Activated naive CD4-positive, alpha-beta T cell treated with anti-CD3 and anti-CD28 coated beads, Interleukin-2, amount 50 U/mL, for 72 hours (primary cell): ENCODE results near the gene NDUFB8. TPM values are rescaled to one million over a fixed set of nuclear protein-coding genes. Genes with fewer than 3 reads are reported as not detected.

ENCODE experiments used
- ATAC-seq, 2 donors: fragments of 150-1000 bp; cut with Tn5 transposase; 2 replicates each; pipeline ENCODE4 v1.10.0; 2021; ENCODE audit warnings: mild to moderate bottlenecking in 2 of 2, moderate library complexity in 2 of 2
- DNase-seq, 2 donors: peaks; one replicate each; pipeline ENCODE4 v3.0.0; 2021 to 2022; ENCODE audit warnings: low spot score in 2 of 2
- H3K27ac Mint-ChIP-seq, 2 donors: one replicate each; pipeline ENCODE4 v1.8.0; 2022; ENCODE audit warnings: mild to moderate bottlenecking in 2 of 2, mixed read lengths in 2 of 2
- H3K36me3 Mint-ChIP-seq, 2 donors: one replicate each; pipeline ENCODE4 v1.8.0; 2022; ENCODE audit warnings: mixed read lengths in 2 of 2
- H3K9me3 Mint-ChIP-seq, 2 donors: one replicate each; pipeline ENCODE4 v1.8.0; 2022; ENCODE audit warnings: mixed read lengths in 2 of 2
- total RNA-seq, 2 donors: library from RNA; stranded (reverse); gene quantifications; one replicate each; pipeline ENCODE4 v1.2.3, GENCODE V29; 2022

Gene NDUFB8
- total RNA-seq, 2 donors from 2014 or later: 326 to 391 TPM

GRCh38 chr10:100490531-100490930, 39.1 kb downstream of the NDUFB8 start:
- Mint-ChIP-seq H3K9me3 (no peaks in the 10 kb centered on the region), H3K27ac (peak overlapping the region in 1 of 2 donors; percentile 3), H3K36me3 (peaks cover 9 to 29% of the 10 kb centered on the region in 2 donors)
- ATAC-seq (no peak), DNase-seq (no peak)

DNA sequence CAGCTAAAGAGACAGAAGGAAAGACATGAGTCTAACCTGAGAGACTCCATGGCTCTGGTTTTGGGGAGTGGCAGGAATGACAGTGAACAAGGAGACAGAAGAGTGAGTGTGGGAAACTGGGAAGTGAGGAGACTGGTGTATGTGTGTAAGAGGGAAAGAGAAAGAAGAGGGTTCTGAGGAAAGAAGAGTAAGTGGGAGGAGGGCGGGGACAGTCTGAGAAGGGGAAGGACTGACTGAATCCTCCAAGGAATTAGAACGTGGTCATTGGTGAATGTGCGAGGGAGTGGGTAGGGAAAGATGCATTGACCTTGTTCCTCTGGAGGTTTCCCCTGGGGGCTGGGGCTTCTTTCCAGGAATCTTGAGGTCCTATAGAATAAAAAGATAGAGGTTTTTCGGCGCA, 40.3 kb downstream of the NDUFB8 start:
- Mint-ChIP-seq H3K9me3 (no peaks in the 10 kb centered on the region), H3K27ac (peak overlapping the region; percentile 18 to 28), H3K36me3 (peaks cover 9 to 24% of the 10 kb centered on the region in 2 donors)
- DNase-seq (no peak), ATAC-seq (no peak)

DNA sequence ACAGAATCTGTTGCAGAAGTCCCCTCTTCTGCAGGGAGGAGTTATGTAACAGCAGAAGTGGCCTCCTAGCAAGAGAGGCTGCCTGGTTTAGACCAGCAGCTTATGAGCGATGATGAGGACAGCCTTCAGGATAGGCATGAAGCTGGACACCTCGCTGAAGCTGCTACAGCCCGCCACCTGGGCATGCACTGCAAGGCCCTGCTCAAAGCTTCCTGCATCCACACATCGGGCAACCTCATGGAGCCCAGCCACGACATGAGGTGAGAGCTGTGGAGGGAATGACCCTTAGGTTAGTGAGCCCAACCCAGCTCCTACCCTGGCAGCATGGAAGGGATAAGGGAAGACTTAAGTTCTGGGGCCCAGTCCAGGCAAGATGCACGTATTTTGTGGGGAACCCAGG, 42.1 kb downstream of the NDUFB8 start:
- Mint-ChIP-seq H3K9me3 (no peaks in the 10 kb centered on the region), H3K27ac (no peak overlapping the region), H3K36me3 (peaks cover 9 to 17% of the 10 kb centered on the region in 2 donors)
- DNase-seq (no peak), ATAC-seq (no peak)

DNA sequence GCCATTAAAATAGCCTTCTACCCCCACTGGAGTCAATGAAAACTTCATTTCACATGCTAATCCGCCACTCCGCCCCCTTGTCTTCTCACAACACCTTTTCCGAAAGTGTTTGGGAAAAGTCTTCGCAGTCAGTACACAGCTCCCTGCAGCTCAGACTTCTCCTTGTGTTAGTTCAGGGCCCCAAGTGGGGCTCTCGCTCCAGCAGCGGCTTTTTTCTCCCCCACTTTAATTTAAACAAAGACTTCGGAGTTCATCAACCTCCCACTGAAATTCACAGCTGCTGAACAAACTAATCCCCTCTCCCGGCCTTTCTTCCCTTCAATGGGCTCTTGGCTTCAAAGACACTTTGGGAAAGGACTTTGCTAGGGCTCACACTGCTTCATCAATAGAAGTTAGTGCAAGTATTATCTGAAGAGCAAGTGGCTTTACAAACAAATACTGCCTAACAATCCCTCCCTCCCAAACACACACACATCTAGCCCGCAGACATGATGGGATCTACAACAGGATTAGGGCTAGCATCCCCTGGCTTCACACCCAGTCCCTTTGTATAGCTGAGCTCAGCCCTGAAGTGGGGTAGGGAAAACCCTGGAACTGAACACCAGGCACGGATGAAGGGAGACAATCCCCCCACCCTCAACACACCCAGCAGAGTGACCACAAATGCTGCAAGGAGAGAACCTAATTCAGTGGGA, 43.7 kb downstream of the NDUFB8 start:
- peaks cover 0 to 3% of the 10 kb centered on the region in 2 donors for H3K9me3 Mint-ChIP-seq
- H3K36me3 Mint-ChIP-seq: peaks cover 9 to 17% of the 10 kb centered on the region in 2 donors
- no peak for DNase-seq
- no peak for ATAC-seq
- H3K27ac Mint-ChIP-seq: peak overlapping the region in 1 of 2 donors; percentile 61

GRCh38 chr10:100485366-100485765, 44.3 kb downstream of the NDUFB8 start:
- no peak for ATAC-seq
- peaks cover 9 to 17% of the 10 kb centered on the region in 2 donors for H3K36me3 Mint-ChIP-seq
- H3K9me3 Mint-ChIP-seq: peaks cover 0 to 3% of the 10 kb centered on the region in 2 donors
- H3K27ac Mint-ChIP-seq: no peak overlapping the region
- no peak for DNase-seq

DNA sequence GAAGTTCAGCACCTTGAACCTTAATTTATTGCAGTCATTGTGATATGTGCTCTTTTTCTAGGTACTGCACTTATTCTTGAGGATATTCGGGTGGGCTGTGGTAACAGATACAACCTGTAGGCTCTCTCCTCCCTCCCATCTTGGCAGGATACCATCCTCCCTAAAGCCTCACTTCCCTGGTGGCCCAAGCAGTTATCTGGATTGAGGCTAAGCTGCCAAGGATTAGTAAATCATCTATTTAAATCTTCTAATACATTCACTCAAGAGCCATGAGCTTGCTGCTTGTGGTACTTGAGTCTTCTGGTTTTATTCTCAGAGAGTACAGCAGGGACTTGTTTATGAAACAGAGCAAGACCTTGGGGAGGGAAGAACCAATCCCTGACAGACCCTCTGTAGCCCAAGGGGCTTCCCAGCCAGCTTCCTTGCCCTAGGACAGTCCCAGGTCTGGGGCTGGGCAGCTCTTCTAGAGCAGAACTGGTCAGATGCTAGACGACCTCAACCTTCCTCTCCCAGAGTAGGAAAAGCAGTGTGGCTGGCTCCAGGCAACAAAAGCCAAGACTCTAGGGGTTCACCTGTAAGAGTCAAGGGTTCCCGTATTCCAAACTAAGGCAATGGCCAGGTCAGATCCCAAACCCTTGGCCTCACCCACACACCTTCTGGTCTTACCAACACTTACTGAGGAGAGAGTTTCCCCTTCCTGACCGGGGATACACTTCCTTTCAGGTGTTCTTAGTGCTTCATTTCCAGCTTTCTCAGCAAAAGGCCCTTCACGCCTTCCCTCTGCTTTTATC, 45.6 kb downstream of the NDUFB8 start:
- Mint-ChIP-seq H3K27ac (no peak overlapping the region), H3K9me3 (peaks cover 0 to 3% of the 10 kb centered on the region in 2 donors), H3K36me3 (peaks cover 1 to 8% of the 10 kb centered on the region in 2 donors)
- ATAC-seq (no peak), DNase-seq (no peak)

DNA sequence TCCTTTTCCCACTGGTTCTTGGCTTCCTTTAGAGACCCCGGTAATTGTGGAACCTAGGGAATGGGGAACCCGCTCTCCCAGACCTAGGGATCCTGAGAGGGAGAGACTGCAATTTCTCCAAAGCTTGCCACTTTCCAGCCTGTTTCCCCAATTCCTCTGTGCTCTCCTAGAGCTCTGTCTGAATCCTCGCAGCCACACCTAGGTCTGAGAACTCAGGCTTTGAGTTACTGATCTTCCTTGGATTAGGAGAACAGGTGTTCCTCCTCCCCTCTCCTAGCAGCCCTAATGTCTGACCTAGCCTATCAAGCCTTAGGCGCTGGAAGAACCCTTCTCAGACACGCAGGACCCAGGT, 46.9 kb downstream of the NDUFB8 start:
- no peak overlapping the region for H3K27ac Mint-ChIP-seq
- peak in 1 of 2 donors; percentile 12 for ATAC-seq

GRCh38 chr10:100482181-100482833, 47.4 kb downstream of the NDUFB8 start:
- H3K27ac Mint-ChIP-seq: no peak overlapping the region
- ATAC-seq: peak; percentile 64 to 75

More for the DNA sequence above, 46.9 kb downstream of the NDUFB8 start:
- DNase-seq: no peak
- H3K9me3 Mint-ChIP-seq: peaks cover 0 to 3% of the 10 kb centered on the region in 2 donors
- peaks cover 0 to 7% of the 10 kb centered on the region in 2 donors for H3K36me3 Mint-ChIP-seq

DNA sequence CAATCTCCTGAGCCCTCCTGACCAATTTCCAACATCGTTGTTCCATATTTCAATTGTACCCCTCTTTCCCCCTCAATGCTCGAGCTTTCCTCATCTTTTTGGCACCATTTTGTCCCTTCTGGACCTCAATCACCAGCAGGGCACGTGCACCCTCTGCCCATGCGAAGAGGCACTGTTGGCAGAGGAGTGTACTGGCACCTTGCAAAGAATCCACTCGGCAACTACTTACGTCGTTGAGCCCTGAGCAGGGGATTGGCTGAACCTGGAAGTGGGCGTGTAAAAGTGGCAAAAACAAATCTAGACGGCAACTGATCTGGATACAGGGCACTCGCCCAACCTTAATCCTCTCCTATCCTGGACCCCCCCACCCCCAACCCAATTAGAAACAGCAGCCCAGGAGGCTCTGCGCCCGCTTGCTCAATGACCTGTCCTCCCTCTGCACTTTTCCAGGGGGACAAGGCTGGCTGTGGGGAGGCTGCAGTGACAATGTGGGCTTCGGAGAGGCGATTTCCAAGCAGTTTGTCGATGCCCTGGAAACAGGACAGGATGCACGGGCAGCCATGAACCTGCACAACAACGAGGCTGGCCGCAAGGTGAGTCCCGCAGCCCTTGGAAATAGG, 48.1 kb downstream of the NDUFB8 start:
- peak; percentile 87 to 97 for DNase-seq
- Mint-ChIP-seq H3K36me3 (no peaks in the 10 kb centered on the region), H3K9me3 (peaks cover 0 to 3% of the 10 kb centered on the region in 2 donors), H3K27ac (peak overlapping the region in 1 of 2 donors; percentile 69)
- peak; percentile 92 to 97 for ATAC-seq

More at GRCh38 chr10:100482181-100482833, 47.4 kb downstream of the NDUFB8 start:
- peaks cover 0 to 7% of the 10 kb centered on the region in 2 donors for H3K36me3 Mint-ChIP-seq
- peak; percentile 59 to 74 for DNase-seq
- peaks cover 0 to 3% of the 10 kb centered on the region in 2 donors for H3K9me3 Mint-ChIP-seq

DNA sequence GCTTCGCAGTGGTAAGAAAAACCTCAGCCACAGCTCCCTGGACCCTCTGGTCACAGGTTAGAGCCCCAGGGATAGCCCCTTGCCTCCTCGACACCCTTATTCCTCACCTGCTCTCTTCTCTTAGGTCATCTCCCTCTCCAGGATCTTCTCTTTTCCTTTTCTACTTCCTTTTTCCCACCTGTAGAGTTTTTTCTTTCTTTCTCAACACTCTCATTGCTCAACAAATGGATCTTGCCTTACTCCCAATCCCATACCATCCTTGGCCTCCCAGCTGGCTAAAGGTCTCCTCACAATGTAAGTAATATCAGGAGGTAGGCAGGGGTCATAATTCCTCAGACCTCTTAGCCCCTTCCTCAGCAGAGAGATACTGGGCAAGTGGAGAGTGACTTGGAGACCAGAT, 49.7 kb downstream of the NDUFB8 start:
- no peaks in the 10 kb centered on the region for H3K36me3 Mint-ChIP-seq
- H3K9me3 Mint-ChIP-seq: peaks cover 0 to 3% of the 10 kb centered on the region in 2 donors
- ATAC-seq: no peak
- no peak for DNase-seq
- H3K27ac Mint-ChIP-seq: no peak overlapping the region

DNA sequence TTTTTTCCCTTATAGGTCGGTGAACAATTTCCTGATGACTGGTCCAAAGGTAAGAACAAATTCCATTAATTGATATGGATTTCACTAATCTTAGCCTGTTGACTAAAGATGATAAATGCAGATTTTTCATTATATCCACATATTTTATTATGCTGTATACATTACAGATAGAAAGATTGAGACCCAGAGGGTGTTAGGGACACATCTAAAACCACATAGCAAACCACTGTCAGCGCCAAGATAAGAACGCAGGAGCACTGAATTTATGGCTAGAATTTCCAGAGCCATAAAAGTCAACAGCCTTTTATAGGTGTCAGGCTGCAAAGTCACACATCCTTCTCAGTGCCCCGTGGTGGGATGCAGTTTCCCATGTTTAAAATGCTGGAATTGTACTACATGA, 50.6 kb downstream of the NDUFB8 start:
- ATAC-seq (no peak), DNase-seq (no peak)
- Mint-ChIP-seq H3K27ac (no peak overlapping the region), H3K9me3 (peaks cover 0 to 3% of the 10 kb centered on the region in 2 donors), H3K36me3 (no peaks in the 10 kb centered on the region)

- no peak overlapping the region for H3K27ac Mint-ChIP-seq
- ATAC-seq (no peak), DNase-seq (no peak)
- H3K9me3 Mint-ChIP-seq: peaks cover 0 to 3% of the 10 kb centered on the region in 2 donors
- no peaks in the 10 kb centered on the region for H3K36me3 Mint-ChIP-seq
Measured at GRCh38 chr10:100477970-100478369, 51.7 kb downstream of the NDUFB8 start.

Other genes starting within 250 kb of the NDUFB8 start
- 100 to 1,000 TPM in 1 of 2 donors, 10 to 100 TPM in 1; 48.0 to 112 TPM for gene BLOC1S2, start 243.2 kb downstream of the NDUFB8 start, total RNA-seq
- gene PKD2L1, start 199.6 kb downstream of the NDUFB8 start, total RNA-seq: under 1 TPM in 1 of 2 donors, not detected in 1; 0.10 TPM
- gene SCD, start 182.6 kb downstream of the NDUFB8 start, total RNA-seq: 100 to 1,000 TPM in 1 of 2 donors, 10 to 100 TPM in 1; 67.5 to 185 TPM
- under 1 TPM; 0.20 to 0.45 TPM for gene WNT8B, start 66.9 kb downstream of the NDUFB8 start, total RNA-seq
- 100 to 1,000 TPM in 1 of 2 donors, 10 to 100 TPM in 1; 60.8 to 121 TPM for gene SEC31B, start 10.0 kb downstream of the NDUFB8 start, total RNA-seq
- gene HIF1AN, start 6.1 kb upstream of the NDUFB8 start, total RNA-seq: 10 to 100 TPM; 43.7 to 48.1 TPM
- not detected for gene PAX2, start 215.7 kb upstream of the NDUFB8 start, total RNA-seq